Sigmoid colon (tissue), 7 donors: ENCODE results near the gene PTPN20. TPM values are rescaled to one million over a fixed set of nuclear protein-coding genes. Genes with fewer than 3 reads are reported as not detected.
"Not testable (repeated sequence)": the region's sequence is repeated elsewhere in the genome, so short reads cannot be mapped to it uniquely, and the experiment has no call there.

Source experiments
- DNase-seq: peaks from one replicate; pipeline ENCODE4 v3.0.0-alpha.2; 2019
- H3K27ac ChIP-seq, 4 donors: fragments of 200-600 bp; sonication (generic); one replicate each; pipeline ENCODE4 v1.5.1; 2016 to 2019; ENCODE audit warnings: mild to moderate bottlenecking in 1 of 4
- H3K27me3 ChIP-seq, 3 donors: fragments of 200-600 bp; sonication (generic); one replicate each; pipeline ENCODE4 v1.5.1; 2019; ENCODE audit warnings: mild to moderate bottlenecking in 1 of 3
- H3K36me3 ChIP-seq, 4 donors: fragments of 200-600 bp; sonication (generic); one replicate each; pipeline ENCODE4 v1.5.1; 2016 to 2019
- H3K4me1 ChIP-seq, 4 donors: fragments of 200-600 bp; sonication (generic); one replicate each; pipeline ENCODE4 v1.5.1; 2017 to 2019
- H3K4me3 ChIP-seq, 4 donors: fragments of 200-600 bp; sonication (generic); one replicate each; pipeline ENCODE4 v1.5.1; 2017 to 2019; ENCODE audit warnings: mild to moderate bottlenecking in 2 of 4, moderate library complexity in 1 of 4
- H3K9me3 ChIP-seq, 4 donors: fragments of 200-600 bp in 3 of 4; sonication (generic) in 3 of 4; one replicate each; pipeline versions ENCODE4 v1.5.1 to v1.6.1; 2013 to 2019
- WGBS, 2 donors: extraction: QIAGEN DNeasy Blood & Tissue Kit; methylation state at CpG; one replicate each; pipeline ENCODE4 v1.1.7; 2013; 5-methylcytosine and 5-hydroxymethylcytosine counted together
- intact Hi-C: fragments of 100-400 bp; cut with DNase I; formaldehyde crosslinking; loops from one replicate; pipeline ENCODE4 v1.15.1; 2023
- polyA plus RNA-seq, 3 donors: library from polyadenylated mRNA; stranded (reverse); fragments of 200-250 nt; gene quantifications; one replicate each; pipeline ENCODE4 v1.2.3, GENCODE V29; 2013
- total RNA-seq, 4 donors: library from RNA; depleted of rRNA; stranded (reverse); fragments of >200 nt; gene quantifications; one replicate each; pipeline ENCODE4 v1.1.0, GENCODE V29; 2016
- donor health status: healthy with polysubstance abuse.
- donor health status: Bipolar disorder and iron deficiency.
- donor health status: healthy.

Gene PTPN20, protein sequence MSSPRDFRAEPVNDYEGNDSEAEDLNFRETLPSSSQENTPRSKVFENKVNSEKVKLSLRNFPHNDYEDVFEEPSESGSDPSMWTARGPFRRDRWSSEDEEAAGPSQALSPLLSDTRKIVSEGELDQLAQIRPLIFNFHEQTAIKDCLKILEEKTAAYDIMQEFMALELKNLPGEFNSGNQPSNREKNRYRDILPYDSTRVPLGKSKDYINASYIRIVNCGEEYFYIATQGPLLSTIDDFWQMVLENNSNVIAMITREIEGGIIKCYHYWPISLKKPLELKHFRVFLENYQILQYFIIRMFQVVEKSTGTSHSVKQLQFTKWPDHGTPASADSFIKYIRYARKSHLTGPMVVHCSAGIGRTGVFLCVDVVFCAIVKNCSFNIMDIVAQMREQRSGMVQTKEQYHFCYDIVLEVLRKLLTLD
- total RNA-seq, result 1 to 10 TPM in 2 of 4 donors, under 1 TPM in 1, not detected in 1; 0.54 to 3.0 (median 1.8) TPM
- polyA plus RNA-seq, result 1 to 10 TPM in 2 of 3 donors, under 1 TPM in 1; 0.50 to 1.6 (median 1.2) TPM

DNA sequence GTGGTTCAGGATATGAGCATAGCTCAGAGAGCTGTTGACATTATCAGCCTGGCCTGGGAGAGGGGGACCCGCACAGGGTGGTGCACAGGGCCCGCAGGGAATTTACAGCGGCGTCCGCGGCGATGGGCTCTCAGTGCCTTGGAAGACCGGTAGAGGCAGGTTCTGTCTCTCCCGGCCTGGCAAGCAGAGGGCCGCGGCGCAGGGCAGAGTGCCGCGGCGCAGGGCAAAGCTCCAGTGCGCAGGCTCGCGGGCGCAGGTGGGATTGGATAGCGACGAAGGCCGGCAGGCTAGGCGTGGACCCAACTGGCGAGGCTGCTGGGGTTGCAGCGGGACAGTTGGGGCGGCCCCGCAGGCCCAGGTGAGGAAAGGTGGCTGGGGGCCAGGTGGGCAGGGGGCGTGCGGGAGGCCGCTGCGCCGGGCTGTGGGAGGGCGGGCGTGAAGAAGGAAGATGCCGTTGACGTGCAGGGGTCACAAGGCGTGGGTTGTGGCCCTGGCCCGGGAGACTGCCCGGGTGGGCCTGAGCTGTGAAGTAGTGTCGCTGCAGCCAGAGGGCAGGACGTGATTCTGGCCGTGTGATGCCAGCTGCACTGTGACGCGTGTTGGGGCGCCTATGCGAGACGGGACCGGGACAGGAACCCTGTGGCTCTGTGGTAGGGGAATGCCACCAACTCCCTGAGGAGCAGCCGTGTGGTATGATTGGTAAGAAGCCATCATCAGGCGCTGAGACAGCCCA is at the start of gene PTPN20:
Gene PTPN20 (plus strand): TSS at position 285 of the 733 bp plus-strand sequence. CDS start 21,072 bp downstream, outside the sequence.
- 23 to 34% methylated on average over 23 of the region's 50 CpGs for WGBS, 2 donors
- DNase-seq, H3K36me3 ChIP-seq, H3K4me1 ChIP-seq, H3K27ac ChIP-seq, H3K27me3 ChIP-seq, intact Hi-C loops, H3K9me3 ChIP-seq: not testable (repeated sequence)
- peak within 1 kb of the TSS in 1 of 4 donors; percentile 5 for H3K4me3 ChIP-seq

DNA sequence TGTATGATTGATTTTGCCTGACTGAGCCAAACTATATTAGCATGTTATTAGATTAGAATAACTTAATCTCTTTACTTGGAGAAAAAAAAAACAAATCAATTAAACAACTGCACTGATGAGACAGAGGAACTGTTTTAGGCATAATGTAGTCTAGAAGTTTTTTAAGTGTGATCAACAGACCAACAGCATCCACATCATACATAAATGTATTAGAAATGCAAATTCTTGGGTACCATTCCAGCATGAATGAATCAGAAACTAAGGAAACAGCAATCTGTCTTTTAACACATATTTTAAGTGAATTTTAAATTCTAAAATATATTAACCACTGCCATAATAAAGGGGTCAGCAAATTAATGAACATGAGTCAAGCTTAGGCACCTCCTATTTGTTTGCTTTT is 41.5 kb upstream of the PTPN20 start:
- H3K4me1 ChIP-seq, H3K27ac ChIP-seq, H3K27me3 ChIP-seq, intact Hi-C loops, DNase-seq, H3K36me3 ChIP-seq, H3K9me3 ChIP-seq, H3K4me3 ChIP-seq: not testable (repeated sequence)

DNA sequence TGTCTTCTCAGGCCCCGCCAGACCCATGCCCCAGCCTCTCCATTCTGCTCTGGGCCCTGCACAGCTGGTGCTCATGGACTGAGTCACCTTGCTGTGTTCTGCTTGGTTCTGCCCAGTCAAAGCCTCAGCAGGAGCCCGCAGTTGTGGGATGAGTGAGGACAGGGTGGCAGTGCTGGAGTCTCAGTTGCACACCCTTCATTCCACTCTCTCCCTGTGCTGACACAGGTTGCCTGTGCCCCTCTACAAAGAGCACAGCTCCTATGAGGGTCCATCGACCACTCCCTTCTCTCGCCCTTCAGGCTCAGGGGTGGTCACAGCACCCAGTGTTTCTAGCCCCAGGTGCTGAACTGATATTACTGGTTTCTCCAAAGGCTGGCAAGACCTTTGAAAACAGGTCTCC is 39.6 kb upstream of the PTPN20 start:
- DNase-seq, H3K27ac ChIP-seq, H3K4me1 ChIP-seq, H3K9me3 ChIP-seq, H3K27me3 ChIP-seq, H3K4me3 ChIP-seq, H3K36me3 ChIP-seq, intact Hi-C loops: not testable (repeated sequence)
- WGBS, 2 donors, result 83 to 90% methylated on average over 4 of the region's 4 CpGs

DNA sequence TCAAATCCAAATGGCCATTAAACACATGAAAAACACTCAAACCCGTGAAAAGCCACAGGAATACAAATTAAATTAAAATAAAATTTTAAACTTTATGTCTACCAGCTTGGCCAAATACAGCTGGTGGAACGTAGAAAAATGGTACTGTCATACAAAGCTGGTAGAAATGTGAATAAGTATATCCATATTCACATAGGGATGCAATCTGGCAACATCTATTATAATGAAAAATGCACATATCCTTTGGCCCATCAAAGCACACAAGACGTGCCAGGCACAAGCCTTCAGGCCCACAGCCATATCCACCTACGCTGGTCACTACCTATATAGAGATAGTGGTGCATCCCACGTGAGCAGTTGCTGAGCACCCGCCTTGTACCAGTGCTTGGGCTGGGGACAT is 35.9 kb upstream of the PTPN20 start:
- H3K27ac ChIP-seq, H3K4me1 ChIP-seq, intact Hi-C loops, H3K4me3 ChIP-seq, H3K9me3 ChIP-seq, H3K36me3 ChIP-seq, DNase-seq, H3K27me3 ChIP-seq: not testable (repeated sequence)
- WGBS, 2 donors, result 85 to 86% methylated on average over 4 of the region's 6 CpGs

DNA sequence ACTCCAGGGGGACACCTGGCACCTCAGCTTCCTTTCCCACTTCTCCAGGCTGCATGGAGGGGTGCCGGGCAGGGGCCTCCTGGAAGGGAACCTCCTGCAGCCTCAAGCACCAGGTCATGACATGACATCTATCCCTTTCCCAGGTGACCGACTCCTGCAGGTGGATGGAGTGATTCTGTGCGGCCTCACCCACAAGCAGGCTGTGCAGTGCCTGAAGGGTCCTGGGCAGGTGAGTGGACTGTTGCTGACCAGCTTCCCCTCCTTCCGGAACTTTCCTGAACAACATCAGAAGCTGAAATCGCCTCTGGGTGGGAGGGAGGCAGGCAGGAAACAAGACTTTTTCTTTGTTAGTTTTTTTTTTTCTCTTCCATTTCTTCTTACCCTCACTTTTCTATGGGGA is 34.5 kb upstream of the PTPN20 start:
- H3K27me3 ChIP-seq, H3K9me3 ChIP-seq, H3K4me3 ChIP-seq, H3K36me3 ChIP-seq, H3K27ac ChIP-seq, intact Hi-C loops, DNase-seq, H3K4me1 ChIP-seq: not testable (repeated sequence)
- WGBS, 2 donors, result 78 to 88% methylated on average over 4 of the region's 5 CpGs

DNA sequence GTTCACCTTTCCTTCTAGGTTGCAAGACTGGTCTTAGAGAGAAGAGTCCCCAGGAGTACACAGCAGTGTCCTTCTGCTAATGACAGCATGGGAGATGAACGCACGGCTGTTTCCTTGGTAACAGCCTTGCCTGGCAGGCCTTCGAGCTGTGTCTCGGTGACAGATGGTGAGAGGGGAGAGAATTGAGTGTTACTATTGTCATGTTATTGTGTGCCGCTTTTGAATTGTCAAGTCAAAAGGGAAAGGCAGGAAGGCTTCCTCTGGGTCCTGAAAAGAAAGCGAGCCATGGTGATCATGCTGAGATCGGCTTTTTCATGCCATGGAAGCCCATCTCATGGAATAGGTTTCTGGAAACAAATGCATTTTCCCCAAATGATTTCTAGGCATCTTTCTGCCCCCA is 32.5 kb upstream of the PTPN20 start:
- H3K9me3 ChIP-seq, H3K27me3 ChIP-seq, H3K4me3 ChIP-seq, H3K27ac ChIP-seq, DNase-seq, H3K4me1 ChIP-seq, intact Hi-C loops, H3K36me3 ChIP-seq: not testable (repeated sequence)
- 53 to 67% methylated on average over 7 of the region's 7 CpGs for WGBS, 2 donors

DNA sequence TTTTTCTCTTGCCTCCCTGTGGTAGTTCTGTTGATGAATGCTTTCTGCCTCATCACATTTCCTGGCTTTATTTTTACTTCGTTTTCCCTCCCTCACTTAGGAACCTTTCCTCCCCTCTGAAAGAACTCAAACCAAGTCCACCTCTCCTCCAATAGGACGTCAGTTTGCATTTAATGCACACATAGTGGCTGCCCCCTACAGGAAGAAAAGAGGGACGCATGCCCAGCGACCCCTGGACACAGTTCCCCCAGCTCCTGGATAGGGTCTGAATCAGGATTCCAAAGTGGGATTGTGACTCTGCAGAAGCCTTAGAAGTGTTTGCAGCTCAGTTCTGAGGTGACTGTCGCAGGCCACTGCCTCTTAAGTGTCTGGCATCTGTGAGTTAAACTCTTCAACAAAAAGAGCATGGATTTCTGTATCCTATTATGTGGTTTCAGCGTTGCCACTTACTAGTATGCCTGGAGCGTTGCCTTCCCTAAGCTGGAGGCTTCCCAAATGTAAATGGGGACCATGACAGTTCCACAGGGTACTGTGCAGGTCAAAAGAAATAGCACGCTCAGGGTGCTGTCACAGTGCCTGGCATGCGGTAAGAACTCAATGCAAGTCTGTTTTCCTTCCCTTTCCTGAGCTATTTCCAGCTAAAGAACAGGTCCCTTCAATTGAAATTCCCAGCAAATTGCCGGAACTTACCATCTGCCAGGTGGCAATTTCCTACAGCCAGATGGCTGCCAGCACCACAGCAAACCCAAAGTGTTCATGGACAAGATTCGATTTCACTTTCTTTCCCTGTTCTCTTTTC is 20.2 kb upstream of the PTPN20 start:
- H3K36me3 ChIP-seq, H3K4me1 ChIP-seq, H3K27ac ChIP-seq, H3K4me3 ChIP-seq, H3K9me3 ChIP-seq, H3K27me3 ChIP-seq, DNase-seq, intact Hi-C loops: not testable (repeated sequence)
- WGBS, 2 donors, result 57 to 59% methylated on average over 9 of the region's 11 CpGs

DNA sequence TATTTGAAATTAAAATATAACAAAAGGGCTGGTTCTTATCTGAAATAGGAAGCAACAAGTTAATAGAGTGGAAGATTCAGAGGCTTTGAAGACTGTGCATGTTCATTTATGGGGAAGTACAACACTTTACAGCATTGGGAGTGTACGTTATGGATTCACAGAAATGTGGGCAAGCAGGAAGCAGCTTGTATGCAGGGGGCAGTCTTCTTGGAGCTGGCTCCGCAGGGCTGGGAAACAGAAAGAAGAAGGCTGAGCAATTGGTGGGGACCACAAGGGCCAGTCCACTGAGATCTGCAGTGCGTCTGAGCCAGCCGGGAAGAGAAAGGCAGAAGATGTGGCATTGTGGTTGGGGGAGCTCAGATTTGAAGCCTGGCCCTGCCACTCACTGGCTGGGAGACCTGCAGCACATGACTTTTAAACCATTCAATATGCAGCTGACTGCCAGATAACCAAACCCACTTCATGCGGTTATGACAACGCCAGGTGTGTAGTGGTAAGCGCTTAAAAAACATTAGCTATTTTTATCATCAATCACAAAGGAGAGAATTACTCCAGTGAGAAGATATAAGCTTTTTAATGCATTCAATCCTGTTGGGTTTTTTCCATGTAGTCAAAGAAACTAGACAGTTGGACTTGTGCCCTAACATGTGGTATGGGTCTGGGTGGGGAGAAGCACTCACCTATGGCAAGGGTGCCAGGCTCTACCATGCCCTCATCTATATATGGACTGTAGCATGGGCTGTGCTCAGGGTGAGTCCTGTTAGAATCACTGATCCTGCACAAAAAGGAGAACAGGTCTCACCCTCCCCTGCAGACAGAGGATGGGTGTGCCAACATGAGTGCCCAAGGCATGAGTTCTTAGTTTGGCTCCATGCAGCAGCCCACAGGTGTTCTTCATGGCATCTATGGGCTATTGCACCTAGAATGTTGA is 14.2 kb upstream of the PTPN20 start:
- H3K27me3 ChIP-seq, H3K9me3 ChIP-seq, intact Hi-C loops, H3K36me3 ChIP-seq, H3K4me1 ChIP-seq, H3K27ac ChIP-seq, DNase-seq, H3K4me3 ChIP-seq: not testable (repeated sequence)
- WGBS, 2 donors, result 49 to 76% methylated on average over 7 of the region's 7 CpGs

DNA sequence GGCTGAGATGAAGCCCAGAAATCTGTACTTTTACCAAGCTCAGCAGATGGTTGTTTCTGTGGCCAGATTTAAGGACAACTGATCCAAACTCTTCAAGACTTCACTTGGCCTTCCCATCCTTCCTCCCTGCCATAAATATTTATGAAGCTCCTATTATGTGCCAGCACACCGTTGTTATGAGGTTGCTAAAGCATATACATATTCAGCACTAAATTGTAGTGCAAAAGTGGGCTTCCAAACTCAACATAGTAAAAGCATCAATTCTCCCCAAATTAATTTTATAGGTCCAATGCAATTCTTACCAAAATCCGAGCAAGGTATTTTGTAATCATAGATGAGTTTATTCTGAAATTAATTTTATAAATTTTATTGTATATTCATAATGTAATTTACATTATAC is 10.0 kb upstream of the PTPN20 start:
- WGBS, 2 donors, result 33 to 38% methylated on average over 2 of the region's 2 CpGs
- H3K27me3 ChIP-seq, H3K9me3 ChIP-seq, DNase-seq, intact Hi-C loops, H3K36me3 ChIP-seq, H3K4me1 ChIP-seq, H3K4me3 ChIP-seq, H3K27ac ChIP-seq: not testable (repeated sequence)

DNA sequence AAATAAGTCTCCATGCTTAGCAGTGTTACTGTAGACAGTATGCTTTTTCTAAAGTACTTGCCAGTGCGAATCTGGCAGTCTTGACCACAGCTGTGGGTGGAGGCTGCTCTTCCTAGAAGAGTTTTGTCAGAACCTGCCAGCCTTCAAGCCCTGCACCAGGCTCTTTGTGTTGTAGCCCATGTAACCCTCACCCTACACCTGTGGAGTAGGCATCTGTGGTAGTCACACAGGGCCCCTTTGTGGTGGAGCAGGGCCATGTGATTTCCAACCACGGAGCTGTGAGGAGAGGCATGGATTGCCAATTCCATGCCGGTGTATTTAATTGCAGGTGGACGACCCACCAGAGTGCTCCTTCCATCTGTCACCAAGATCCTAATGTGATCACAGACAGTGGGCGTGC is 7.4 kb upstream of the PTPN20 start:
- H3K36me3 ChIP-seq, DNase-seq, H3K4me1 ChIP-seq, intact Hi-C loops, H3K9me3 ChIP-seq, H3K27ac ChIP-seq, H3K27me3 ChIP-seq, H3K4me3 ChIP-seq: not testable (repeated sequence)
- WGBS, 2 donors, result 78 to 86% methylated on average over 2 of the region's 5 CpGs

DNA sequence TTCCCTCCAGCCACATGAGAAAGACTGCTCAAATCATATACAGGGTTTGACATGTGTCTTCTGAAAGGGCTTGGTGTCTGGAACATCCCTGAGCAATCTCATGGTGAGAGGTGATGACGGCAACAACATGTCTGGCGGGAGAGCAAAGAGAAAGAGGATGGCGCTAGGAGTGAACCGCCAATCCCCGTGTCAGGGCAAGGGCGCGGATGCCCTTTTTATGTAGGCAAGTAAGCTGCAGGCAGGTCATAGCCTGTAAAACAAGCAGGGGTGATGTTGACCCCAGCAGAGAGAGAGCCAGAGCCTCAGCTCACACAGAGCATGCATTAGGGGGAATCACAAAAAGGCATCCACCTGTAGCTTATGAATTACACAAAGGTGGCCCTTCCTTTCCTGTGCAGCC is 4.9 kb upstream of the PTPN20 start:
- H3K4me3 ChIP-seq, H3K4me1 ChIP-seq, H3K27ac ChIP-seq, H3K27me3 ChIP-seq, DNase-seq, H3K36me3 ChIP-seq, H3K9me3 ChIP-seq, intact Hi-C loops: not testable (repeated sequence)
- WGBS, 2 donors, result 97% methylated on average over 5 to 6 of the region's 7 CpGs
